Peyer's patch (tissue), 4 donors: ENCODE measurements around the gene CDK6. TPM values are rescaled to one million over a fixed set of nuclear protein-coding genes. Genes with fewer than 3 reads are reported as not detected.

Experiments used
- DNase-seq, 3 donors: peaks; one replicate each; pipeline ENCODE4 v3.0.0-alpha.2; 2017 to 2019
- H3K27ac ChIP-seq, 4 donors: fragments of 200-600 bp; sonication (generic); one replicate each; pipeline ENCODE4 v1.5.1; 2016 to 2019
- H3K27me3 ChIP-seq, 2 donors: fragments of 200-600 bp; sonication (generic); one replicate each; pipeline ENCODE4 v1.5.1; 2019
- H3K36me3 ChIP-seq, 3 donors: fragments of 200-600 bp; sonication (generic); one replicate each; pipeline ENCODE4 v1.5.1; 2016 to 2019
- H3K4me1 ChIP-seq, 4 donors: fragments of 200-600 bp; sonication (generic); one replicate each; pipeline ENCODE4 v1.5.1; 2016 to 2019
- H3K4me3 ChIP-seq, 4 donors: fragments of 200-600 bp; sonication (generic); 1 replicate in 3 of 4; 2 replicates in 1 of 4; pipeline ENCODE4 v1.5.1; 2016 to 2019; ENCODE audit warnings: mild to moderate bottlenecking in 1 of 4
- H3K9me3 ChIP-seq, 4 donors: fragments of 200-600 bp; sonication (generic); one replicate each; pipeline ENCODE4 v1.5.1; 2016 to 2019; ENCODE audit warnings: mild to moderate bottlenecking in 1 of 4
- POLR2A ChIP-seq, 2 donors: fragments of 450-650 bp; IDR thresholded peaks; one replicate each; pipeline ENCODE4 v1.5.1; 2017; ENCODE audit warnings: antibody characterized with exemption in 2 of 2, mild to moderate bottlenecking in 2 of 2, moderate library complexity in 2 of 2
- total RNA-seq, 4 donors: library from RNA; depleted of rRNA; stranded (reverse); fragments of >200 nt; gene quantifications; one replicate each; pipeline ENCODE4 v1.1.0, GENCODE V29; 2016
- TF ChIP-seq, protein P1 (sequence below), 6 experiments: fragments of 450-650 bp in 4 of 6; fragments of 200-600 bp in 2 of 6; sonication (generic) in 1 of 6; IDR thresholded peaks; one replicate each; pipeline ENCODE4 v1.5.1; 2017 to 2019; ENCODE audit warnings: antibody characterized with exemption in 6 of 6, mild to moderate bottlenecking in 3 of 6, moderate library complexity in 1 of 6

The CDK6 gene
- total RNA-seq, 4 donors from 2014 or later, result 25.6 to 75.1 (median 55.4) TPM

GRCh38 chr7:92729172-92729571 is 107.2 kb downstream of the CDK6 start:
- no peaks in the 10 kb centered on the region for H3K9me3 ChIP-seq
- H3K4me1 ChIP-seq, result peaks cover 0 to 9% (median 1%) of the 10 kb centered on the region in 4 donors
- no peak for TF ChIP-seq POLR2A (IDR thresholded peaks at IDR 0.05)
- TF ChIP-seq, protein P1, sequence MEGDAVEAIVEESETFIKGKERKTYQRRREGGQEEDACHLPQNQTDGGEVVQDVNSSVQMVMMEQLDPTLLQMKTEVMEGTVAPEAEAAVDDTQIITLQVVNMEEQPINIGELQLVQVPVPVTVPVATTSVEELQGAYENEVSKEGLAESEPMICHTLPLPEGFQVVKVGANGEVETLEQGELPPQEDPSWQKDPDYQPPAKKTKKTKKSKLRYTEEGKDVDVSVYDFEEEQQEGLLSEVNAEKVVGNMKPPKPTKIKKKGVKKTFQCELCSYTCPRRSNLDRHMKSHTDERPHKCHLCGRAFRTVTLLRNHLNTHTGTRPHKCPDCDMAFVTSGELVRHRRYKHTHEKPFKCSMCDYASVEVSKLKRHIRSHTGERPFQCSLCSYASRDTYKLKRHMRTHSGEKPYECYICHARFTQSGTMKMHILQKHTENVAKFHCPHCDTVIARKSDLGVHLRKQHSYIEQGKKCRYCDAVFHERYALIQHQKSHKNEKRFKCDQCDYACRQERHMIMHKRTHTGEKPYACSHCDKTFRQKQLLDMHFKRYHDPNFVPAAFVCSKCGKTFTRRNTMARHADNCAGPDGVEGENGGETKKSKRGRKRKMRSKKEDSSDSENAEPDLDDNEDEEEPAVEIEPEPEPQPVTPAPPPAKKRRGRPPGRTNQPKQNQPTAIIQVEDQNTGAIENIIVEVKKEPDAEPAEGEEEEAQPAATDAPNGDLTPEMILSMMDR (IDR thresholded peaks at IDR 0.05), result no peak
- no peak overlapping the region for H3K27ac ChIP-seq
- H3K27me3 ChIP-seq, result no peaks in the 10 kb centered on the region
- H3K36me3 ChIP-seq, result peaks cover 0 to 15% (median 0%) of the 10 kb centered on the region in 3 donors
- no peak overlapping the region for H3K4me3 ChIP-seq
- no peak for DNase-seq

DNA sequence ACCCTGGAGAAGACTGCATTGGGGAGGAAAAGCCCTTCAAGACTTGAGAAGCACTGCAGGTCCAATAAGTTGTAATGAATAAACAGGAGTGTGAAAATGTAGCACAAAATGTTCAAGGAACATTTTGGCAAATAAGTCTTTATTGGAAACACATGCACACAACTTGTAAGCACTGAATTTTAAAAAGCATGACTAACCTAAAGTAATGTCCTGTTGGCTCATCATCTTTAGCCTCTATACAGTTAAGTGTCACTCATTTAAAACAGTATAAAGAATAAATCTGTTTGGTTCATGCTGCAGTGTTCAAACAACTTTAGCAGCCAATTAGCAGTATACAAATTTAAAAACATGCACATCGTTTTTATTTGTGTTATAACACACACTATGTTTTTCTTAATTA is 108.6 kb downstream of the CDK6 start:
- no peaks in the 10 kb centered on the region for H3K9me3 ChIP-seq
- H3K27me3 ChIP-seq, result no peaks in the 10 kb centered on the region
- peaks cover 0 to 18% (median 0%) of the 10 kb centered on the region in 3 donors for H3K36me3 ChIP-seq
- no peak for TF ChIP-seq POLR2A (IDR thresholded peaks at IDR 0.05)
- TF ChIP-seq, protein P1 (IDR thresholded peaks at IDR 0.05), result no peak
- no peak overlapping the region for H3K4me3 ChIP-seq
- no peak overlapping the region for H3K27ac ChIP-seq
- no peak for DNase-seq
- H3K4me1 ChIP-seq, result peaks cover 0 to 9% (median 1%) of the 10 kb centered on the region in 4 donors

GRCh38 chr7:92725161-92725925 is 111.0 kb downstream of the CDK6 start:
- no peak overlapping the region for H3K27ac ChIP-seq
- no peaks in the 10 kb centered on the region for H3K9me3 ChIP-seq
- no peaks in the 10 kb centered on the region for H3K27me3 ChIP-seq
- no peaks in the 10 kb centered on the region for H3K4me1 ChIP-seq
- no peak for DNase-seq
- TF ChIP-seq, protein P1 (IDR thresholded peaks at IDR 0.05), result no peak
- no peak for TF ChIP-seq POLR2A (IDR thresholded peaks at IDR 0.05)
- no peak overlapping the region for H3K4me3 ChIP-seq
- peaks cover 0 to 18% (median 0%) of the 10 kb centered on the region in 3 donors for H3K36me3 ChIP-seq

- H3K27me3 ChIP-seq, result no peaks in the 10 kb centered on the region
- H3K27ac ChIP-seq, result no peak overlapping the region
- no peak for DNase-seq
- peaks cover 0 to 3% (median 0%) of the 10 kb centered on the region in 4 donors for H3K4me1 ChIP-seq
- H3K36me3 ChIP-seq, result peaks cover 0 to 18% (median 0%) of the 10 kb centered on the region in 3 donors
- H3K4me3 ChIP-seq, result no peak overlapping the region
- no peaks in the 10 kb centered on the region for H3K9me3 ChIP-seq
- TF ChIP-seq, protein P1 (IDR thresholded peaks at IDR 0.05), result no peak
- TF ChIP-seq POLR2A (IDR thresholded peaks at IDR 0.05), result no peak
These were observed 112.4 kb downstream of the CDK6 start for GRCh38 chr7:92723943-92724342.

- Histone ChIP-seq H3K36me3 (peaks cover 0 to 18% (median 0%) of the 10 kb centered on the region in 3 donors), H3K9me3 (no peaks in the 10 kb centered on the region), H3K27me3 (no peaks in the 10 kb centered on the region), H3K4me3 (no peak overlapping the region), H3K4me1 (peaks cover 0 to 10% (median 0%) of the 10 kb centered on the region in 4 donors), H3K27ac (no peak overlapping the region)
- DNase-seq, result no peak
- no peak for TF ChIP-seq POLR2A (IDR thresholded peaks at IDR 0.05)
- TF ChIP-seq, protein P1 (IDR thresholded peaks at IDR 0.05), result no peak
These were observed 113.2 kb downstream of the CDK6 start for GRCh38 chr7:92723205-92723604.
